GM12891 (cell line): ENCODE results near the gene PRR36.

ENCODE experiments used
- DNase-seq: peaks from one replicate; pipeline ENCODE4 v3.0.0; 2011; ENCODE audit warnings: low spot score; ENCODE audit not compliant: insufficient read length
- FAIRE-seq: peaks from 2 replicates; lab custom pipeline; 2011; peaks lifted over from hg19 to GRCh38; lab: Jason Lieb, UNC
- PAX5 ChIP-seq: IDR thresholded peaks from 2 replicates; pipeline ENCODE4 v1.6.1; 2011; ENCODE audit warnings: low read length, moderate library complexity, mild to moderate bottlenecking; ENCODE audit not compliant: insufficient read depth, severe bottlenecking
- POLR2A ChIP-seq: IDR thresholded peaks from 2 replicates; pipeline ENCODE4 v1.6.1; 2011; ENCODE audit warnings: low read depth, low read length, control low read depth
- POLR2AphosphoS5 ChIP-seq: IDR thresholded peaks from 2 replicates; pipeline ENCODE4 v1.6.1; 2011; ENCODE audit warnings: low read depth, low read length, control low read depth
- POU2F2 ChIP-seq: IDR thresholded peaks from 2 replicates; pipeline ENCODE4 v1.6.1; 2011; ENCODE audit warnings: low read depth, mild to moderate bottlenecking, control low read depth, low read length, moderate library complexity
- SPI1 ChIP-seq: IDR thresholded peaks from 2 replicates; pipeline ENCODE4 v1.6.1; 2011; ENCODE audit warnings: low read depth, low read length, control low read depth
- TAF1 ChIP-seq: IDR thresholded peaks from 2 replicates; pipeline ENCODE4 v1.6.1; 2011; ENCODE audit warnings: low read depth, low read length, control low read depth

PRR36 gene

DNA sequence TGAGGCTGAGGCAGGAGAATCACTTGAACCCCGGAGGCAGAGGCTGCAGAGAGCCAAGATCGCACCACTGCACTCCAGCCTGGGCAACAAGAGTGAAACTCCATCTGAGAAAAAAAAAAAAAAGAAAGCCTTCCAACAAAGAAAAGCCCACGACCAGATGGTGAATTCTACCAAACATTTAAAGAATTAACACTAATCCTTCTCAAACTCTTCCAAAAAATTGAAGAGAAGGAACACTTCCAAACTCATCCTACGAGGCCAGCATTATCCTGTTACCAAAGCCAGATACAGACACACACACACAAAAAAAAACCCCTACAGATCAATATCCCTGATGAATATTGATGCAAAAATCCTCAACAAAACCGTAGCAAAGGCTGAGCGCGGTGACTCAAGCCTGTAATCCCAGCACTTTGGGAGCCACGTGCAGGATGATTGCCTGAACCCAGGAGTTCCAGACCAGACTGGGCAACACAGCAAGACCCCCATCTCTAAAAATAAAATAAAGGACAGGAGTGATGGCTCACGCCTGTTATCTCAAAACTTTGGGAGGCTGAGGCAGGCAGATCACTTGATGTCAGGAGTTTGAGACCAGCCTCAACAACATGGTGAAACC is 50.4 kb downstream of the PRR36 start:
- DNase-seq = no peak
- TF ChIP-seq PAX5 (no peak), POU2F2 (no peak), POLR2A (no peak), TAF1 (no peak), SPI1 (no peak), POLR2AphosphoS5 (no peak)
- FAIRE-seq = no peak

- TF ChIP-seq SPI1 (no peak), POU2F2 (no peak), PAX5 (no peak), TAF1 (no peak), POLR2AphosphoS5 (no peak)
- FAIRE-seq (no peak), DNase-seq (no peak)
These were observed 51.2 kb downstream of the PRR36 start for GRCh38 chr19:7822910-7823515.

GRCh38 chr19:7820588-7820987 is 53.6 kb downstream of the PRR36 start:
- no peak for DNase-seq
- TF ChIP-seq POLR2AphosphoS5 = no peak
- TF ChIP-seq PAX5 = no peak
- TF ChIP-seq SPI1 = no peak
- TF ChIP-seq TAF1 = no peak
- no peak for TF ChIP-seq POLR2A
- no peak for TF ChIP-seq POU2F2
- no peak for FAIRE-seq

DNA sequence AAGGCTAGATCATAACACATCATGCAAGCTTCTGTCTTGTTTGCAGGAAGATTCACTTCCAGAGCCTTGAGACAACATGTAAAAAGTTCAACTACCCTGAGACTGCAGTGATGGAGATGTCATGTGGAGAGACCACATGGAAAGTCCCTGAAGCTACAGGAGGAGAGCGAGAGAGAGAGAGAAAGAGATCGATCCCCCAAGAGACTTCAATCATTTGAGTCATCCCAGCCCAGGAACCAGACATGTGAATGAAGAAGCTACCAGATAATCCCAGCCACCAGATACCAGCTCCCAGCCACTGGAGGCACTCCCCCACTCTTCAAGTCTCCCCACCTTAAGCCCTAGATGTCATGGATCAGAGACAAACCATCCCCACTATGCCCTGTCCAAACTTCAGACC is 54.9 kb downstream of the PRR36 start:
- FAIRE-seq (peak; percentile 51), DNase-seq (no peak)
- TF ChIP-seq POLR2AphosphoS5 (no peak), POLR2A (no peak), POU2F2 (no peak), SPI1 (no peak), TAF1 (no peak), PAX5 (no peak)

- FAIRE-seq = peak; percentile 58
- no peak for DNase-seq
- TF ChIP-seq PAX5 = no peak
- TF ChIP-seq SPI1 = no peak
- TF ChIP-seq POLR2AphosphoS5 = no peak
- TF ChIP-seq POLR2A = no peak
- no peak for TF ChIP-seq TAF1
- TF ChIP-seq POU2F2 = no peak
These were observed 55.4 kb downstream of the PRR36 start for GRCh38 chr19:7818806-7819205.
